ENCODE measurements around the gene LEFTY1.

Gene LEFTY1

GRCh38 chr1:225899044-225899925 is 10.3 kb upstream of the LEFTY1 start:
- Histone ChIP-seq H3K9me2 (replicated peaks; ENCODE audit: low read depth, low read length) (no peaks in the 10 kb centered on the region), H3F3A (ENCODE audit: low read depth) (no peaks in the 10 kb centered on the region), H3K4me3 (ENCODE audit: low read length, poor library complexity, severe bottlenecking) (no peak overlapping the region), H4K20me1 (ENCODE audit: insufficient read depth, low read length, poor library complexity, severe bottlenecking) (no peaks in the 10 kb centered on the region), H3K9me3 (ENCODE audit: insufficient read depth, low read depth, low read length) (no peaks in the 10 kb centered on the region), H3K4me1 (ENCODE audit: insufficient read depth, low read length, poor library complexity, severe bottlenecking) (peaks cover 20% of the 10 kb centered on the region), H3K9ac (ENCODE audit: low read depth, low read length, poor library complexity, severe bottlenecking) (no peak overlapping the region), H3K4me2 (ENCODE audit: low read depth, low read length, poor library complexity, severe bottlenecking) (no peak overlapping the region), H3K36me3 (ENCODE audit: insufficient read depth, low read length) (no peaks in the 10 kb centered on the region), H3K79me2 (ENCODE audit: insufficient read depth, low read length) (no peaks in the 10 kb centered on the region), H2AFZ (ENCODE audit: low read length) (no peak overlapping the region), H3K27me3 (ENCODE audit: insufficient read depth, low read length, poor library complexity, severe bottlenecking) (no peaks in the 10 kb centered on the region)
- TF ChIP-seq EZH2phosphoT487 (IDR thresholded peaks at IDR 0.05; ENCODE audit: borderline replicate concordance) = no peak
- TF ChIP-seq, protein P1, sequence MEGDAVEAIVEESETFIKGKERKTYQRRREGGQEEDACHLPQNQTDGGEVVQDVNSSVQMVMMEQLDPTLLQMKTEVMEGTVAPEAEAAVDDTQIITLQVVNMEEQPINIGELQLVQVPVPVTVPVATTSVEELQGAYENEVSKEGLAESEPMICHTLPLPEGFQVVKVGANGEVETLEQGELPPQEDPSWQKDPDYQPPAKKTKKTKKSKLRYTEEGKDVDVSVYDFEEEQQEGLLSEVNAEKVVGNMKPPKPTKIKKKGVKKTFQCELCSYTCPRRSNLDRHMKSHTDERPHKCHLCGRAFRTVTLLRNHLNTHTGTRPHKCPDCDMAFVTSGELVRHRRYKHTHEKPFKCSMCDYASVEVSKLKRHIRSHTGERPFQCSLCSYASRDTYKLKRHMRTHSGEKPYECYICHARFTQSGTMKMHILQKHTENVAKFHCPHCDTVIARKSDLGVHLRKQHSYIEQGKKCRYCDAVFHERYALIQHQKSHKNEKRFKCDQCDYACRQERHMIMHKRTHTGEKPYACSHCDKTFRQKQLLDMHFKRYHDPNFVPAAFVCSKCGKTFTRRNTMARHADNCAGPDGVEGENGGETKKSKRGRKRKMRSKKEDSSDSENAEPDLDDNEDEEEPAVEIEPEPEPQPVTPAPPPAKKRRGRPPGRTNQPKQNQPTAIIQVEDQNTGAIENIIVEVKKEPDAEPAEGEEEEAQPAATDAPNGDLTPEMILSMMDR (conservative IDR thresholded peaks at IDR 0.05; ENCODE audit: low read length) = no peak

DNA sequence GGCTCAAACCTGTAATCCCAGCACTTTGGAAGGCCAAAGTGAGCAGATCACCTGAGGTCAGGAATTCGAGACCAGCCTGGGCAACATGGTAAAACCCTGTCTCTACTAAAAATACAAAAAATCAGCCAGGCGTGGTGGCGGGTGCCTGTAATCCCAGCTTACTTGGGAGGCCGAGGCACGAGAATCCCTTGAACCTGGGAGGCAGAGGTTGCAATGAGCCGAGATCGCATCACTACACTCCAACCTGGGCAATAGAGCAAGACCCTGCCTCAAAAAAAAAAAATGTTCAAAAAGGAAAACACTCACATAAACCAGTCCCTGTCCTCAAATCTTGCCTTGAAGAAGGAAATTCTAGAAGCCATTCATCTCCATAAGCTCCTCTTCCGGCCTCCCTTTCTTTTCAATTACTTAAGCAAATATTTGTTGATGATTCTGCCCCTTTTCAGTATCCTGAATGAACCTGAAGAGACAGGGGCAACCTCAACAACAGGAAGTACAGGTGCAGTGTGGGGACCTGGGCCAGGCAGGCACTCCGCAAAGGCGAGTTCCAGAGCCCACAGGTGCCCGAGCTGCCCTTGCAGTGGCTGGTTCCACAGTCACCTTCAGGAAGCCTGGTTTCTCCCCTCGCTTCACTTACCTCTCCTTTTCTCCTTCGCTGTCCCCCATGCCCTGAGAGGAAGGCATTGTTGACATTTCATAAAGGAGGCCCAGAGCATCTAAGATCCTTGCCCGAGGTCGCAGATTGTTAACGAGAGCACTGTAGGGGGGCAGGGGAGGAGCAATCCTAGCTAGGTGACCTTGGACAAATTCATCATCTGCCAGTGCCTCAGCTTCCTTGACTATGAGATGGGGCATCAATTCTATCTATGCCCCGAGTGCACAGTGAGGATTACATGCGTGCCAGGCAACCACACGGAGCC is 8.9 kb upstream of the LEFTY1 start:
- Histone ChIP-seq H3K36me3 (ENCODE audit: insufficient read depth, low read length) (no peaks in the 10 kb centered on the region), H3K4me1 (ENCODE audit: insufficient read depth, low read length, poor library complexity, severe bottlenecking) (peaks cover 20% of the 10 kb centered on the region), H3K9me2 (replicated peaks; ENCODE audit: low read depth, low read length) (no peaks in the 10 kb centered on the region), H3K4me3 (ENCODE audit: low read length, poor library complexity, severe bottlenecking) (no peak overlapping the region), H4K20me1 (ENCODE audit: insufficient read depth, low read length, poor library complexity, severe bottlenecking) (no peaks in the 10 kb centered on the region), H3K27me3 (ENCODE audit: insufficient read depth, low read length, poor library complexity, severe bottlenecking) (no peaks in the 10 kb centered on the region), H3K4me2 (ENCODE audit: low read depth, low read length, poor library complexity, severe bottlenecking) (peak overlapping the region; percentile 60), H3K9ac (ENCODE audit: low read depth, low read length, poor library complexity, severe bottlenecking) (no peak overlapping the region), H3K9me3 (ENCODE audit: insufficient read depth, low read depth, low read length) (no peaks in the 10 kb centered on the region), H2AFZ (ENCODE audit: low read length) (no peak overlapping the region), H3F3A (ENCODE audit: low read depth) (no peaks in the 10 kb centered on the region), H3K79me2 (ENCODE audit: insufficient read depth, low read length) (no peaks in the 10 kb centered on the region)
- no peak for TF ChIP-seq EZH2phosphoT487 (IDR thresholded peaks at IDR 0.05; ENCODE audit: borderline replicate concordance)
- TF ChIP-seq, protein P1 (conservative IDR thresholded peaks at IDR 0.05; ENCODE audit: low read length) = no peak

- Histone ChIP-seq H3K9me2 (replicated peaks; ENCODE audit: low read depth, low read length) (no peaks in the 10 kb centered on the region), H3K9me3 (ENCODE audit: insufficient read depth, low read depth, low read length) (no peaks in the 10 kb centered on the region), H3K4me1 (ENCODE audit: insufficient read depth, low read length, poor library complexity, severe bottlenecking) (peaks cover 20% of the 10 kb centered on the region), H2AFZ (ENCODE audit: low read length) (no peak overlapping the region), H3K9ac (ENCODE audit: low read depth, low read length, poor library complexity, severe bottlenecking) (no peak overlapping the region), H3K4me3 (ENCODE audit: low read length, poor library complexity, severe bottlenecking) (peak overlapping the region; percentile 20), H3K36me3 (ENCODE audit: insufficient read depth, low read length) (no peaks in the 10 kb centered on the region), H4K20me1 (ENCODE audit: insufficient read depth, low read length, poor library complexity, severe bottlenecking) (no peaks in the 10 kb centered on the region), H3K4me2 (ENCODE audit: low read depth, low read length, poor library complexity, severe bottlenecking) (peak overlapping the region; percentile 60), H3F3A (ENCODE audit: low read depth) (no peaks in the 10 kb centered on the region), H3K79me2 (ENCODE audit: insufficient read depth, low read length) (no peaks in the 10 kb centered on the region), H3K27me3 (ENCODE audit: insufficient read depth, low read length, poor library complexity, severe bottlenecking) (no peaks in the 10 kb centered on the region)
- no peak for TF ChIP-seq EZH2phosphoT487 (IDR thresholded peaks at IDR 0.05; ENCODE audit: borderline replicate concordance)
- TF ChIP-seq, protein P1 (conservative IDR thresholded peaks at IDR 0.05; ENCODE audit: low read length) = no peak
Observed at GRCh38 chr1:225896937-225897549, 8.1 kb upstream of the LEFTY1 start.

Measured in Loucy (cell line).